ENCODE data around the gene TMPRSS9. TPM values are rescaled to one million over a fixed set of nuclear protein-coding genes. Genes with fewer than 3 reads are reported as not detected.

TMPRSS9 gene
- total RNA-seq, result not detected in 2 replicates

GRCh38 chr19:2359992-2360685 is at the start of gene TMPRSS9:
TSS of gene TMPRSS9 (plus strand) at chr19:2360265. CDS start at chr19:2389786, 29,521 bp downstream.

DNA sequence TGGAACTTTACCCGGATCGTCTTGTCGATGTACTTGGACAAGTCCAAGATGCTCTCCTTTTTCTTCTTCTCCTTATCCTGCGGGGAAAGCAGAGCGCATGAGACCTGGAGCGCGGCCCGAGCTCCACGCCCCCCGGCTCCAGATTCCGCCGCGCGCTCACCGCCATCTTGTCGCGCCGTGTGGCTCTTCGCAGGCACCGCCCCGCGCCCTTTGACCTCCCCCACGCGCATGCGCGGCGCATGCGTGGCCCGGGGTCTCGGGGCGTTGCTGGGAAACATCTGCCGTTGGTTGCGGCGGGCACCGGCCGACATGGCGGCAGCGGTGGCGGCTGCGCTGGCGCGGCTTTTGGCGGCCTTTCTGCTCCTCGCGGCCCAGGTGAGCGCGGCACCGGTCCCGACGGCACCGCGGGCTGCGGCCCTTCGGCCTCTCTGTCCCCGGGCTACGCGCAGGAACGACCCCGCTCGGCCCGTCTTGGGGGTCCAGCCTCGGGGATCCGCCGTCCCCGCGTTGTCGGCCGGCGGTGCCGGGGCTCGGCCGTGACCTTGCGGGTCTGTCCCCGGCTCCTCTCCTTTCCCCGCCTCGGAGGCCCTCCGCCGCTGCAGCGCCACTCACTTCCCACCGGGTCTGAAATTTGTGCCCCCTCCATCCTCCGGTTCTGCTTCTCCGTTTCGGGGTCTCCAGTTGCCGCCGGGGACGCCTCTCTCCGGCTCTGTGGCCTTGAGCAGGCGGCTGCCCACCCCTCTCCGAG is 31.5 kb upstream of the TMPRSS9 start, which contains the start of the genes LSM7 and SPPL2B:
Gene LSM7 (minus strand): TSS at position 186 of the 748 bp plus-strand sequence. CDS start 20 bp downstream, at position 166.
Gene SPPL2B (plus strand): TSS at position 284 of the 748 bp plus-strand sequence. CDS start 26 bp downstream, at position 310.

GRCh38 chr19:2427429-2428320 is 67.6 kb downstream of the TMPRSS9 start, which contains the start of gene TIMM13:
TSS of gene TIMM13 (minus strand) at chr19:2427586. CDS start at chr19:2427533, 53 bp downstream.

Other genes with a start within 250 kb of the TMPRSS9 start
- gene AP3D1, start 208.7 kb upstream of the TMPRSS9 start, total RNA-seq, result 88.9 and 107 TPM in 2 replicates
- 10.1 and 13.9 TPM in 2 replicates for gene DOT1L, start 196.3 kb upstream of the TMPRSS9 start, total RNA-seq
- 58.4 and 81.5 TPM in 2 replicates for gene PLEKHJ1, start 123.9 kb upstream of the TMPRSS9 start, total RNA-seq
- 34.6 and 36.6 TPM in 2 replicates for gene SF3A2, start 123.4 kb upstream of the TMPRSS9 start, total RNA-seq
- 1.8 and 3.7 TPM in 2 replicates for gene AMH, start 110.9 kb upstream of the TMPRSS9 start, total RNA-seq
- 1.5 TPM in 1 of 2 replicates, not detected in the other for gene JSRP1, start 103.8 kb upstream of the TMPRSS9 start, total RNA-seq
- 0.09 TPM in 1 of 2 replicates, not detected in the other for gene PEAK3, start 78.1 kb upstream of the TMPRSS9 start, total RNA-seq
- not detected in 2 replicates for gene LINGO3, start 52.1 kb upstream of the TMPRSS9 start, total RNA-seq
- gene LSM7, start 31.7 kb upstream of the TMPRSS9 start, total RNA-seq, result 203 and 211 TPM in 2 replicates
- 39.2 and 39.3 TPM in 2 replicates for gene SPPL2B, start 31.6 kb upstream of the TMPRSS9 start, total RNA-seq
- 56.1 and 65.8 TPM in 2 replicates for gene TIMM13, start 67.3 kb downstream of the TMPRSS9 start, total RNA-seq
- 43.3 and 45.3 TPM in 2 replicates for gene LMNB2, start 96.7 kb downstream of the TMPRSS9 start, total RNA-seq
- gene GADD45B, start 115.9 kb downstream of the TMPRSS9 start, total RNA-seq, result 58.5 and 176 TPM in 2 replicates

Measured in pericardium fibroblast (primary cell).